Fibroblast of skin of right quadriceps (primary cell): ENCODE measurements around the gene FCHSD1.

Source experiments
- DNase-seq: peaks from one replicate; pipeline ENCODE4 v3.0.0-alpha.2; 2013

Gene FCHSD1

DNA sequence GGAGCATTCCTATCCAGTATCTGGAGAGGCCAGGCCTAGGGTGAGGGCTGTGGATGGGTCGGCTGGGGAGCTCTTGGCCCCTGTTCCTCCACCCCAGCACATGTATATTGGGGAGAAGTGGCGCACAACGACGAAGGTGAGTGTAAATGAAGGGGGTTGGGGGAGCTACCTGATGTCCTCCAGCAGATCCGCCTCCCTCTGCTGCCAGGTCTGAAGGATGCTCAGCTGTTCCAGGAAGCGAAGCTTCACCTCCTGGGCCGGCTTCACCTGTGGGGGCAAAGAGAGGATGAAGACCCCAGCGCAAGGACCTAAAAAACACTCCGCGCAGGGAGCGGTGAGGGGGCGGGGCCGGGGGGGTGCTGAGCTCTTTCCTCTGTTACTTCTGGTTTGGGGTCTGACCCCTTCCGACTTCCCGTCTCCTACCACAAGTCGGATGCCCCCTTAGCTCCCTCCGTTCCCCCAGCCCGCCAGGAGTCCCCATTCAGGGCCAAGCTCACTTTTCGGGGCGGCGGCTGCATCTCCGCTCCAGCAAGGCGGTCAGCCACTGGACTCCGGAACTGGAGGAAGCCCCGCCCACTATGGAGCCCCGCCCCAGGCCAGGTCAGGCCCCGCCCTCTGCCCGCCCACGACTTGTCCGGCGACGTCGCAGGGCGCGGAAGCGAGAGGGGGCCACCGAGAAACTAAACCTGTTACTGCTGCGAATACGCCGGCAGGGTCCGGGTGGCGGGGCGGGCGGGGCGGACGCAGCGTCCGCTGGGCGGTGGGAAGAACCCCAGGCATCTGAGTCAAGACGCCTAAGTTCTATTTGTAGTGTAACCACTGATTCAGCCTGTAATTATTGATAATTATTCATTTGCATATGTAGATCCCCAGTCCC is at the start of gene FCHSD1:
TSS of gene FCHSD1 (minus strand) at position 568 of the 877 bp plus-strand sequence. CDS start at position 518, 50 bp downstream.
- peak; percentile 70 for DNase-seq

DNA sequence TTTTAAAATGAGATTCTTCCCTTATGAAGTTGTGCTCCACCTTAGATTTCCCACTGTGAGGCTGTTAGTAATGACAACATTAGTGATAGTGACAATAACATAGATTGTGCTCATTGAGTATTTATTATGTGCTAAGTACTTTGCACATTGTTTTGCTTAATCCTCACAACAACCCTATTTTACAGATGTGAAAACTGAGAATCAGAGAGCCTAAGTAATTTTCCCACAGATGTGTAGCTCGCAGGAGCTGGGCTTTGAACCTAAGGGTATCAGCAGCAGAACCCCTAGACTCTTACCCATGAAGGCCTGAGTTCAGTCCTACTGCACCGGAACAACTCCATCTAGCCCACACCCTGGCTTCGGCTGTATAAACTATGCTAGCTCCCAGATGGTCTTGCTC is 46.4 kb upstream of the FCHSD1 start:
- DNase-seq = no peak

DNA sequence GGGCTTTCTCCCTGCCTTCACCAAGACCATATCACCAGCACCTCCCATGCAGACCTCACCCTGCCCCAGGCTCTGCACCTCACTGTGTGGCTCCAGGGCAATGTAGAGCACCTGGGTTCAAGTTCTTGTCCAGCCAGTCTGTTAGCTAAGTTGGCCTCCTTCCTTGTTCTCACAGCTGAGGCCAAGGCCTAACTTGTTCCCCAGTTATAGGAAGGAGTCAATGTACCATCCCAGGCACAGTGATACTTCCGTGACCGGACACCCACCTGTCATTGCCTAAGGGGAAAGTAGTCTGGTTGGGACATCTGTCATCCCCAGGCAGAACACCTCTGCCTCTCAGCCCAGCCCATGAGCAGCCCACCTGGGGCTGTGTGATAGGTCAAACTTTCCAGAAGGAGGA is 45.2 kb upstream of the FCHSD1 start:
- DNase-seq = no peak

DNA sequence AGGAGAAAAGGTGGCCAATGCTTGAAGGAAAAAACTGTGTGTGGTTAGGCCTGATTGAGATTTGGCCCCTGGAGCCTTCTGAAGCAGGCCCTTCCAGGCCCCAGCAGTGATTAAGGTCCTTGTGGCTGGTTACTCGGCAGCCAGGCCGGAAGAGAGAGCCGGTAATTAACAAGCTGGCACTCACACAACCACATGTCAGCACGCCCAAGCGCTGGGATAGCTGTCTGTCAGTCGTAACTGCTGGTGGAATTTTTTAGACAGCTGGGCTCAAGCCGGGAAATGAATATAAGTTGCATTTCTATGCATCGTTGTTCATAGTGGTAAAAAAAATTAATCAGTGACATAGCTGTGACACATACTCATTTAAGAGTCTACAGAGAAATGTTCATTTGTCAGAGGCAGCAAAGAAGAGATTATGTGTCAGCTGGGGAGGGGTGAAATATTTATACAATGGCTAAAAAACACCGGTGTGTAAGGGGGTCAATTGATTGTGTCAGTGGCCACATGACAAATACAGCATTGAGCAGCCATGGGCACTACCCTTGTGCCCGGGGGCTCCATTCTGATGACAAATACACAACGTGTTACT is 44.5 kb upstream of the FCHSD1 start:
- peak; percentile 28 for DNase-seq

DNA sequence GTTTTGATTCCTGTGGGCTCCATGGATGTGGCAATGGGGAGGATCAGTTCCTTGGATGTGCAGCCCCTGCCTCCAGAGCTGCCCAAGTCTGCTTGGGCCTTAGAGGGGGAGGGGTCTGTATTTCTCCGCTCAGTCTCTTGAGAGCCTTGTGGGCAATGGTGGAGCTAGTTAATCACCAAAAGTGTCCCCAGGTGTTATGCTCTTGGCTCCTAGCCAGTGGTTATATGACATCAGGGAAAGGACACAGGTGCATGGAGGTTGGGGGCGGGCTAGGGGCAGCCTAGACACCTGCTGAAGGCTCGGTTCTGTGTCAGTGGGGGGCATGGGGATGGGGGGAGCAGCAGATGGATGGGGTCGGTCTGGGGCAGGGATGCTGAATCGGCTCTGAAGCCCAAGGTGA is 43.3 kb upstream of the FCHSD1 start:
- DNase-seq = no peak

DNA sequence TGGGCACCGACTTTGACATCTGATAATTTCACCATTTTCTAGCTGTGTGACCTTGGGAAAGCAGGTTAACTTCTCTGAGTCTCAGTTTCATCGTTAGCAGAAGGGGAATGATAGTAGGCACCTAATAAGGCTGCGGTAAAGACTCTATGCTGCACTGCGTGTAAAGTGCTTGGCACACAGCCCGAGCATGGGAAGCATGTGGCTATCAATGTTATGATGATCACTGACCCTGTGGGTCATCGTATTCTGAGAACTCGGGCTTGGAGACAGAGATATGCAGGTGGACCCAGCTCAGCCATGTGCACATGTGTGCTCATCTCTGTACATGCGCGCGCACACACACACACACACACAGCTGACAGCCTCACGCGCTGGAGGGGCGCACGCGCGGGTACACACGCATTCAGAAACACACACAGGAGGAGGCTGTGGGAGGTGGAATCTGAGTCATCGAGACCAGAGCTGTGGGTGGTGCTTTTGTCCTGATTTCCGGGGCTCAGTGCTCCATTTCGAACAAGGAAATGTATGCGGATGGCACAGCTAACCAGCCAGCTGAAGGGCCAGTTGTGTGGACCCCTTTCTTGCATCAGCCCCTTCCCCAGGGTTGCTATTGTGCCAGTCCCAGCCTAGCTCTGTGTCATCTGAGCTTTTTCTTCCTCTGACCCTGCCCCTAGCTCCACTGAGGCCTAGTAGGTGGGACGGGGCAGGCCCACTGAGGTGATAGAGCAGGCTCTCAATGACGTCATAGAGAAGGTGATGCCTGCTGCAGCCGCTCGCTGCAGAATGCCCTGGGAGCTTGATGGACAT is 41.9 kb upstream of the FCHSD1 start:
- peak; percentile 33 for DNase-seq

DNA sequence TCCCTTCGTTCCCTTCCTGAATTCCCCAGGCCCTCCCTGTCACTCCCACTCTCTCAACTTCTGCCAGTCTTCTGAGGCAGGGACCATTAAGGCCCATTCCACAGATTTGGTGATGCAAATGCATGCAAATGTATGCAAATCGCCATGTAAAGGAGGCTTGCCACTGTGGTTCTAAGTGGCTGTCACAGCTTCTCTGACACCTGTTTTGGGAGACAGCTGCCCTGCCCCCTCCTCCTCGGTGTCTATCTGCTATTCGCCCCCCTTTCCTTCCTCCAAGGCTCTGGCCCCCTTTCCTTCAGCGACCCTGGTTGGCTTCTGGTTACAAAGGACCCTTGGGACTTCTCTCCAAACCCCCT is 41.3 kb upstream of the FCHSD1 start:
- no peak for DNase-seq

DNA sequence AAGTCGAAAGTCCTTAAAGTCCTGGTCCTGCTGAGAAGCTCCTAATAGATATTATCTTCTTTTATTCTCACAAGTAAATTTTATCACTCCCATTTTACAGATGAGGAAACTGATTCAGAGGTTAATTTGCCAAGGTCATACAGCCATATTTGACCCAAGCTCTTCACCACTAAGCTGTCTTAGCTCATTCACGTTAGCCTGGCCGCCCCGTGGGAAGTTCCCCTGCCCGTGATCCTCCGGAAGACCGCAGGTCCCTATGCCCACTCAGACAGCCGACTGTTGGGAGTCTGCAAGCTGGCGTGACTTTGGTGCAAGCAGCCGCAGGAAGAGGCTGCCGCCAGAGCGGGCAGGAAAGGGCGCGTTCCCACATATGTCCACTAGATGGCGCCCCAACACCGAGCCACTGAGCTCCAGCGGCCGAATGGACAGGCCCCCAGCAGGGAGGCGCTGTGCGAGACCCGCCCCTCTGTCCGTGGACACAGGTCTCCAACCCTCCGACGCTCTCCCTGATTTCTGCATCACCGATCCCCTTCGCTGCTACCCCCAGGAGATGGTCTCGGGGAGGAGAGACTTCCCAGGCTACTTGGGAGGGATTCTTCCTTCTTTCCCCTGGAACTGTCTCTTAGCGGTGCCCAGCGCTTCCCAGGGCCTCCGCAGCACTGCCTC is 40.8 kb upstream of the FCHSD1 start:
- DNase-seq = peak; percentile 68

DNA sequence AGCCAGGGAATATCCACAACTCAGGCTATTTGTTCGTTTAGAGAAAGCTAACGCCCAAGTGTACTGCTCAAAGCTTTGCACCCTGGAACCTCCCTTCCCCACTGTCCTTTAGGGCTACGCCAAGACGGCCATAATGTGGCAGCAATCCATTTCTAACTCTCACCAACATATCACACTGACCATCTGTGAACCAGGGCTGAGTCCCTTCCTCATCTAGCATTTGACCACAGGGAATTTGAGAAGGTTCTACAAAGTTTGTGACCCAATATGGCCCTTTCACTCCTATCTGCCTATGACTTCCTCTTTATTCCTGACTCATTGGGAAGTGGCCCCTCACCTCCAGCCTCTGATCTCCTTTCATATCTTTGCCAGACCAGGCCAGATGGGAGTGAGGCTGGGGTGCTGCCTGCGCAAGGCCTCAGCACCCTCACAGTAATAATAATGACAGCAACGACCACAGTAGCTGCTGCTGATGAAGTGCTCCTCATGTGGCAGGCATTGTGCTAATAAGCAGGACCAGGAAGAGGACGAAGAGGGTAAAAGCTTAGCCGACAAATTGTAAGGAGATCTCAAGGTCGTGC is 40.2 kb upstream of the FCHSD1 start:
- DNase-seq = no peak

DNA sequence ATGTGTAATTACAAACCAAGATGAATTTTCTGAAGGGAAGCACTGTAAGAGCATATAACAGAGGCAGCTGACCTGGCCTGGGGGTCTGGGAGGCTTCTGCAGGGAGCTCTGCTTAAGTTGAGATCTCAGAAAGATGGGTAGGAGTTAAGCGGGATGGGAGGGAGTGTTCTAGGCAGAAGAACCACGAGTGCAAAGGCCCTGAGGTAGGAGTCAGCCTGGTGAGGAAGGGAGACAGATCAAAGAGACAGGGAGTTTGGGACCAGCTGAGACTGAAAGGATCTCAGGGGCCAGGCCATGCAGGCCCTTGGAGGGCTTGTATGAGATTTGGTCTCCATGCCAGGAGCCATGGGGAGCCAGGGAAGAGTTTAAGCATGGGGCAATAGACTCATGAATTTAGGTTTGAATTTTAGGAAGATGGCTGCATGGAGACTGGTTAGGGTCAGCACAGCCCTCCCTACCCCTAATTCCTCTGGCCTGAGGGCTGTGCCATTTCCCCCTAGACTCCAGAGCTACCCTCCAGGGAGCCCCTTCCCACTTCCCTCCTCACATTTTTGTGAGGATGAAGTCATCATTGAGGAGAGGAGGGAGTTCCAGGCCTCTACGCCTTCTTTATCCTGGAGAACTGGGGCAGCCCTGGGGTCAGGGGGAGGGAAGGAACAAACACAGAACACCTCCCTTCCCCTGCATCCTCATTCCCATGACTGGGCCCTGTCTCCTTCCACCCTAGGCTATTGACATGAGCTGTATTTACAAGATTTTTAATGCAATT is 35.6 kb upstream of the FCHSD1 start:
- DNase-seq = no peak

DNA sequence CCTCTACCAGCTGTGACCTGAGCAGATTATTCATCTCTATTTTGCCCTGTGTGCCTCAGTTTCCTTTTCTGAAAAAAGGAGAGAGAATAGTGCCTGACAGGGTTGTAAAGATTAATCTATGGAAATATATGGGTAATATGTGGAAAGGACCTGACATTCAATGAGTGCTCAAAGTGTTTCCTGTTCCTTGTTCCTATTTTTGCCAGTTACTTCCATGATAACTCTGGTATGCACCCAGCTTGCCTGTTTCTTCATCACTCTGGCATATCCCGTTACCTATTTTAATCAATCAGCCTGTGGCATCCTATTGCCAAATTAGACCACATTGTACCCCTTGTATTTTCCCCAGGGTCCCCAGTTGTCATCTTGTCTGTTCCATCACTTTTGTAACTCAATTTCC is 34.4 kb upstream of the FCHSD1 start:
- DNase-seq = no peak

DNA sequence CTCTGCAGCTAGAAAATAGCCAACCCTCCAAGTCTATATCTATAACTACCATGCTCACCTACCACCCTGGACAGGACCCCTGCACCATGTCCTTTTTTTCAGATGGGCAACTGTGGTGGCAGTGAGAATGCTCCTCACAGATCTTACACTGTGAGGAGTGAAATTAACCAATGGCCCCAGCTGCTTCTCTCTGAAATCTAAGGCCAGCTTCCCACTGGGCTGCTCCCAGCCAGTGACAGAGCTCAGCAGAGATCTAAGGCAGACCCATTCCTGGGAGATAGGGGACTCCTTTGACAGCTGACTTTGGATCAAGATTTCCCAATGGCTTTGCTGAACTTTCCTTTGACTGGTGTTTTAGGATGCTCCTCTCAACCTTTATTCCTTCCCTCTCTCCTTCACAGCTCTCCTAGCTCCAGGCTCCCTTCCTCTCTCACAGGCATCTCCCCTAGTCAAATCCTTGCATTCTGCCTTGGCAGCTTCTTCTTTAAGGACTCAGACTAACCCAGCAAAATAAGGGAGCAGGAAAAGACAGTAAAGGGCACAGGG is 32.5 kb upstream of the FCHSD1 start:
- no peak for DNase-seq

DNA sequence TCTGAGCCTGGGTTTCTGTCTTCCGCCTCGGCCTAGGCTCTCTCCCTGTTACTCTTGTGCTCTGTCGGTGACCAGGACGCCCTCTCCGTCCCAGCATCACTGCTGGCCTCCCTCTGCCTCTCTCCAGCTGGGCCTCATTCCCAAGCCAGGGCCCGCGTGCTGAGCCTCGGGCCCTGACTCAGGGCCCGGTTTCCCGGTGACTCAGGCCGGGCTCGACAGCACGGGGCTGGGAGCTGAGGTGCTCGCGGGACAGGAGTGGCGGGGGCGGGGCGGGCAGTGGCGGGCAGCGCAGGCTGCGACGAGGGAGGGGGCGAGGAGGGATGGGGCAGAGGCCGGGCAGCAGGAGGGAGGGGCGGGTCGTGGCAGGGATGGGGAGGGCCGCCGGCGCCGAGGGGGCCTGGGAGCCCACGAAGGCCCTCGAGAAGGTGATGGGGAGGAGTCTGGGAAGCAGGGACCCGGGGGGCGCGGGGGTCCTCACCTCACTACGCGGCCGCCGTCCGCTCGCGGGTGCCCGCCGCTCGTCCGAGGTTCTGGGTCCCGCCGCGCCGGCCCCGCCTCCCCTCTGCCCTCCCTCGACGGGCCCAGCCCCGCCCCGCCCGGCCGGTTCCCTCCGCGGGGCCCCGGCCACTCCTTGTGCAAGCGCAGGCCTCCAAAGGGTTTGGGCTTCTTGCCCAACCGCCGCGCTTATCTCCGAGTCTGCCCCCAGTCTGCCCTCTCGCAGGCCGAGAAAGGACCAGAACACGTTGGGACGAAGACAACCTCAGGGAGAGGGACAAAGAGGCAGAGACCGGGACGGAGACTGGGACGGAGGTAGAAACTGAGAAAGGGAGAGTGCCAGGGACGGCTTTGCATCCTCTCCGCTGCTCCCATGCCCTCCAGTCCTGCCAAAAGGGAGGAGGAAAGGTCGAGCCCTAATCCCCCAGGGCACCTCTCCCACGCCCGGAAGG is 30.8 kb upstream of the FCHSD1 start, which contains the start of gene ARAP3:
TSS of gene ARAP3 (minus strand) at position 536 of the 947 bp plus-strand sequence. CDS start 1,744 bp downstream, outside the sequence.
- DNase-seq = peak; percentile 84

DNA sequence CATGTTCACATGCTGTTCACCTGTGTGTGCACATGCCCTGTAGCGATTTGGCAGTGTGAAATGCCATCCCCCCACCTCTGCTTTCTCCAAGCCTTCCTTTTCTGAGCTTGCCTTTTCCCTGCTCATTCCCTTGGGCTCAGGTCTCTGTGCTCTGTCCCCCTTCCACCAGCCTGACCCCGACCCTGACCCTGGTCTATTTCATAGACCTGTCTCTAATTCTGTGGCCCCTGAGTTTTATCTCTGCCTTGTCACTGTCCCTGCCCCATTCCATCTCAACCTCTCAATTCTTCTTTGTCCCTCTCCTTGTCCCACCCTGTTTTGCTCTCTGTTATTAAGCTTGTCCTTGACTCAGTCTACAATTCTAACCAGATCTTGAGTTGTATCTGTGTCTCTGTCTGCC is 30.1 kb upstream of the FCHSD1 start:
- no peak for DNase-seq

DNA sequence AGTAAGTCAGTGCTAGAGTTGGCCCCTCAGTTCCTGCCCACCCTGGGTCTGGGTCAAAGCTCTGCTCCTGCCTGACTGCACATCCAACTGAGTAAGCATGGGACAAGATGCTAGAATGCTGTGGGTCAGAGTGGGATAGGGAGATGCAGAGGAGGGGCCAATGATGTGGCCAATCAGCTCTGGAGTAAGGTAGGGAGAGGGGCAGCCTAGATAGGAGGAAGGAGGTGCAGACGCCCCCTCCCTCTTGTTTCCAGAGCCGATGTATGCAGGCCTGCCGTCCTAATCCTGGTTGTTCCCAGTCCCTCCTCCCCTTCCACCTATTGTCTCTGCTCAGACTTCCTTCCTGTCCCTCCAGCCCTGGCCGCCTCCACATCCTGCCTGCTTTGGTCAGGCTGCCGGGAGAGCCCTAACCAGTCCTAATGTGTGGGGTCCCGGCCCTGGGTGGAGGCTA is 29.6 kb upstream of the FCHSD1 start:
- no peak for DNase-seq

DNA sequence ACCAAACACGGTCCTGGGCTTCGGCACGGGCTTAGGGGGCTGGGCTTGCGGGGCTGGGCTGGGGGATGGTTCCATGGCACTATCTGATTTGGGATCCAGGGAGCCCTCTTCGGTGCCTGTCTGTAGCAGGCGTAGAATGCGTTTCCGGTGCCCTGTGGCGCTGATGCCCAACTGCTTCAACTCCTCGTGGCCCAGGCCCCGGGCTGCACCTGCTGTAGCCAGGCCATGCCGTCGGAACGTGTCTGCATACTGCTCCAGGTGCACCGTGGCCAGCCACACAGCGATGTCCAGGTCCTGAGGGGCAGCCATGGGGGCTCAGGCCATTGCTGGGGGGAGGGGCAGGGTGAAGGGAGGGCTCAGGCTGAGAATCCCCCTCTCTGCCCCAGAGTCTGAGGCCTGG is 29.0 kb upstream of the FCHSD1 start:
- DNase-seq = no peak

DNA sequence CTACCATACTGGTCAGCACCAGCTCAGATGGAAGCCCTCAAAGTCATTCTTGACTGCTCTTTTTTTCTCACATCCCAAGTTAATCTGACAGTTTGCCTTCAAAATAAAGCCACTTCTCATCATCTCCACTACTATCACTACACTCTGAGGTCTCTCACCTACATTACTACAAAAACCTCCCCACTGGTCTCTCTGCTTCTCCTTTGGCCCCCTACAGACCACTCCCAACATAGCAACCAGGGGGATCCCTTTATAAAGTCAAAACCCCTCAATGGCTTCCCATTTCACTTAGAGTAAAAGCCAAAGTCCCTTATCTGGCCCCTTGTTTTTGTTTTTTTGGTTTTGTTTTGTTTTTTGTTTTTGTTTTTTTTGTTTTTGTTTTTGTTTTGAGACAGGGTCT is 26.2 kb upstream of the FCHSD1 start:
- DNase-seq = no peak

DNA sequence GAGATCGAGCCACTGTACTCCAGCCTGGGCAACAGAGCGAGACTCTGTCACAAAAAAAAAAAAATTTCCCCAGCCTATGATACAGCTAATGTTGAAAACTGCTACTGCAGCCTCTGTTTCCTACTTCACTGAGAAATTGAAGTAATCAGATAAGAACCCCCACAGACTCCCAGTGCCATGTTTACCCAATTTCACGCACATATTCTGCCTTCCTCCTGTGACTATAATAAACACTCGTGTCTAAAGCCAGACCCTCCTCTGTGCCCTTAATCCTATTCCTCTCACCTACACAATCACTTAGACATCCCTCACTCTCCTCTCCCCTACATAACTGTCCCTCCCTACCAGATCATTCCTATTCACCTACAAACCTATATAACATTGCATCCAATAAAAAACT is 24.5 kb upstream of the FCHSD1 start:
- no peak for DNase-seq

DNA sequence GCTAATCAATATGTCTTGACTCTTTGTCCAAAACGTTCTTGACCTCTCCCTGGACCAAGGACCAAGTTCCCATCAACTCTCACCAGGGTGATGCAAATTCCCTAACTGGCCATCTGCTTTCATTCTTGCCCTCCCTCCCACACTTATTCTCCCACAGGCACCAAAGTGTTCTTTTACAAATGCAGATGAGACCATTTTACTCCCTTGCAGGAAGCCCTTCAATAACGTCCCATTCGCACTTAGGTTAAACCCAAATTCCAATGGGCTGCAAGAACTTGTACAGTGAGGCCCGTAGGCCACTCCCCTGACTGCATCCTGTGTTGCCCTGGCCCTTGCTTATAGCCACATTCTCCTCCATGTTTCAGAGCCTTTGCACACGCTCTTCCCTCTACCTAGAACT is 23.5 kb upstream of the FCHSD1 start:
- no peak for DNase-seq
